H9 (cell line): ENCODE data around the gene ESRRA. TPM values are rescaled to one million over a fixed set of nuclear protein-coding genes. Genes with fewer than 3 reads are reported as not detected.

Experiments
- DNase-seq: peaks from one replicate; pipeline ENCODE4 v3.0.0-alpha.2; 2017
- H2AFZ ChIP-seq: one replicate; pipeline ENCODE4 v1.6.1; 2013; ENCODE audit warnings: mild to moderate bottlenecking, low read length, control low read depth, moderate library complexity
- H2AK5ac ChIP-seq: 2 replicates; pipeline ENCODE4 v1.6.1; 2013; ENCODE audit warnings: low read length, control low read depth, mixed read lengths; ENCODE audit not compliant: insufficient read length
- H2BK120ac ChIP-seq: one replicate; pipeline ENCODE4 v1.6.1; 2013; ENCODE audit warnings: low read depth, mild to moderate bottlenecking, low read length, control low read depth, inconsistent platforms; ENCODE audit not compliant: poor library complexity, severe bottlenecking
- H2BK12ac ChIP-seq: 2 replicates; pipeline ENCODE4 v1.6.1; 2013; ENCODE audit warnings: low read length, control low read depth, mixed read lengths, low read depth; ENCODE audit not compliant: insufficient read length
- H2BK15ac ChIP-seq: 2 replicates; pipeline ENCODE4 v1.6.1; 2013; ENCODE audit warnings: low read depth, low read length, control low read depth
- H2BK20ac ChIP-seq: one replicate; pipeline ENCODE4 v1.6.1; 2013; ENCODE audit warnings: low read depth, mild to moderate bottlenecking, low read length, control low read depth, inconsistent platforms; ENCODE audit not compliant: poor library complexity, severe bottlenecking
- H2BK5ac ChIP-seq: 2 replicates; pipeline ENCODE4 v1.6.1; 2013; ENCODE audit warnings: low read length, control low read depth, mixed read lengths; ENCODE audit not compliant: insufficient read length
- H3K14ac ChIP-seq: 2 replicates; pipeline ENCODE4 v1.6.1; 2013; ENCODE audit warnings: low read length, control low read depth; ENCODE audit not compliant: insufficient read depth
- H3K18ac ChIP-seq: 2 replicates; pipeline ENCODE4 v1.6.1; 2013; ENCODE audit warnings: low read depth, mild to moderate bottlenecking, mixed read lengths, low read length, control low read depth; ENCODE audit not compliant: insufficient read length
- H3K23ac ChIP-seq: 2 replicates; pipeline ENCODE4 v1.6.1; 2013; ENCODE audit warnings: low read length, control low read depth, mixed read lengths, low read depth; ENCODE audit not compliant: insufficient read length
- H3K23me2 ChIP-seq: 2 replicates; pipeline ENCODE4 v1.6.1; 2013; ENCODE audit warnings: low read depth, mild to moderate bottlenecking, mixed read lengths, low read length, control low read depth; ENCODE audit not compliant: insufficient read length, poor library complexity, severe bottlenecking
- H3K27ac ChIP-seq: 2 replicates; pipeline ENCODE4 v1.5.1; 2013; ENCODE audit warnings: low read length, control low read depth, mixed read lengths, low read depth; ENCODE audit not compliant: insufficient read length
- H3K27me3 ChIP-seq: 2 replicates; pipeline ENCODE4 v1.6.1; 2013; ENCODE audit warnings: low read length, control low read depth, inconsistent platforms; ENCODE audit not compliant: insufficient read depth
- H3K4ac ChIP-seq: 2 replicates; pipeline ENCODE4 v1.6.1; 2013; ENCODE audit warnings: low read depth, mild to moderate bottlenecking, control low read depth, inconsistent platforms, low read length, moderate library complexity
- H3K4me1 ChIP-seq: 2 replicates; pipeline ENCODE4 v1.6.1; 2013; ENCODE audit warnings: low read length, control low read depth, inconsistent platforms; ENCODE audit not compliant: insufficient read depth
- H3K4me2 ChIP-seq: 2 replicates; pipeline ENCODE4 v1.6.1; 2013; ENCODE audit warnings: low read length, control low read depth, mixed read lengths; ENCODE audit not compliant: insufficient read length, insufficient read depth
- H3K56ac ChIP-seq: 2 replicates; pipeline ENCODE4 v1.6.1; 2013; ENCODE audit warnings: low read depth, mild to moderate bottlenecking, mixed read lengths, low read length, control low read depth; ENCODE audit not compliant: insufficient read length
- H3K79me1 ChIP-seq: 2 replicates; pipeline ENCODE4 v1.6.1; 2013; ENCODE audit warnings: low read depth, mild to moderate bottlenecking, moderate library complexity, low read length, control low read depth, inconsistent platforms; ENCODE audit not compliant: insufficient read depth, poor library complexity, severe bottlenecking
- H3K79me2 ChIP-seq: 2 replicates; pipeline ENCODE4 v1.6.1; 2013; ENCODE audit warnings: low read length, control low read depth, inconsistent platforms; ENCODE audit not compliant: insufficient read depth
- H3K9ac ChIP-seq: 2 replicates; pipeline ENCODE4 v1.6.1; 2013; ENCODE audit warnings: low read length, control low read depth, mixed read lengths; ENCODE audit not compliant: insufficient read length; ENCODE audit errors: extremely low read depth
- H3K9me3 ChIP-seq: one replicate; pipeline ENCODE4 v1.6.1; 2013; ENCODE audit warnings: low read depth, low read length, inconsistent platforms; ENCODE audit not compliant: control insufficient read depth
- H3T11ph ChIP-seq: one replicate; pipeline ENCODE4 v1.6.1; 2013; ENCODE audit warnings: mild to moderate bottlenecking, low read length, control low read depth, inconsistent platforms
- H4K20me1 ChIP-seq: one replicate; pipeline ENCODE4 v1.6.1; 2013; ENCODE audit not compliant: control insufficient read depth, insufficient read length, insufficient read depth
- H4K5ac ChIP-seq: 2 replicates; pipeline ENCODE4 v1.6.1; 2013; ENCODE audit warnings: low read depth, mild to moderate bottlenecking, mixed read lengths, low read length, control low read depth; ENCODE audit not compliant: insufficient read length
- H4K8ac ChIP-seq: replicated peaks from 2 replicates; pipeline ENCODE4 v1.6.1; 2013; ENCODE audit warnings: low read length, control low read depth, mixed read lengths, low read depth; ENCODE audit not compliant: insufficient read length
- H4K91ac ChIP-seq: 2 replicates; pipeline ENCODE4 v1.6.1; 2013; ENCODE audit warnings: low read depth, mild to moderate bottlenecking, moderate library complexity, mixed read lengths, low read length, control low read depth; ENCODE audit not compliant: insufficient read length
- H3K27ac Mint-ChIP-seq, 3 experiments: 2 replicates in 2 of 3; 3 replicates in 1 of 3; pipeline ENCODE4 v1.8.0; 2020 to 2021; ENCODE audit warnings: mixed read lengths in 3 of 3, mild to moderate bottlenecking in 1 of 3, moderate library complexity in 1 of 3
- H3K27me3 Mint-ChIP-seq: 2 replicates; pipeline ENCODE4 v1.8.0; 2021; ENCODE audit warnings: low read depth, mild to moderate bottlenecking, moderate library complexity, mixed read lengths
- H3K36me3 Mint-ChIP-seq, 3 experiments: 2 replicates in 2 of 3; 3 replicates in 1 of 3; pipeline ENCODE4 v1.8.0; 2020 to 2021; ENCODE audit warnings: low read depth in 3 of 3, mixed read lengths in 3 of 3; ENCODE audit not compliant: insufficient read depth in 1 of 3
- H3K4me1 Mint-ChIP-seq, 2 experiments: 2 replicates each; pipeline ENCODE4 v1.8.0; 2020; ENCODE audit warnings: mixed read lengths in 2 of 2
- H3K4me3 Mint-ChIP-seq, 2 experiments: 2 replicates in 1 of 2; 3 replicates in 1 of 2; pipeline ENCODE4 v1.8.0; 2020 to 2021; ENCODE audit warnings: mild to moderate bottlenecking in 2 of 2, mixed read lengths in 2 of 2, moderate library complexity in 1 of 2
- H3K9me3 Mint-ChIP-seq, 2 experiments: 2 replicates in 1 of 2; 3 replicates in 1 of 2; pipeline ENCODE4 v1.8.0; 2020; ENCODE audit warnings: mild to moderate bottlenecking in 2 of 2, mixed read lengths in 2 of 2, moderate library complexity in 1 of 2
- WGBS: extraction: QIAGEN DNeasy Blood & Tissue Kit; methylation state at CpG from one replicate; pipeline ENCODE4 v1.1.7; 2013; ENCODE audit warnings: missing lambda C conversion rate, low lambda C conversion rate, mixed read lengths; ENCODE audit not compliant: insufficient read length; ENCODE audit errors: extremely low coverage; 5-methylcytosine and 5-hydroxymethylcytosine counted together
- total RNA-seq: library from RNA; stranded (reverse); gene quantifications from 2 replicates; pipeline ENCODE4 v1.2.1, GENCODE V29; 2021
- TF ChIP-seq, protein P1 (sequence below): fragments of 200-600 bp; sonication (generic); conservative IDR thresholded peaks from 3 replicates; pipeline ENCODE4 v1.8.0; 2021; ENCODE audit warnings: antibody characterized with exemption, mild to moderate bottlenecking

Gene ESRRA
- total RNA-seq, 1 experiment from 2014 or later: 42.3 TPM

DNA sequence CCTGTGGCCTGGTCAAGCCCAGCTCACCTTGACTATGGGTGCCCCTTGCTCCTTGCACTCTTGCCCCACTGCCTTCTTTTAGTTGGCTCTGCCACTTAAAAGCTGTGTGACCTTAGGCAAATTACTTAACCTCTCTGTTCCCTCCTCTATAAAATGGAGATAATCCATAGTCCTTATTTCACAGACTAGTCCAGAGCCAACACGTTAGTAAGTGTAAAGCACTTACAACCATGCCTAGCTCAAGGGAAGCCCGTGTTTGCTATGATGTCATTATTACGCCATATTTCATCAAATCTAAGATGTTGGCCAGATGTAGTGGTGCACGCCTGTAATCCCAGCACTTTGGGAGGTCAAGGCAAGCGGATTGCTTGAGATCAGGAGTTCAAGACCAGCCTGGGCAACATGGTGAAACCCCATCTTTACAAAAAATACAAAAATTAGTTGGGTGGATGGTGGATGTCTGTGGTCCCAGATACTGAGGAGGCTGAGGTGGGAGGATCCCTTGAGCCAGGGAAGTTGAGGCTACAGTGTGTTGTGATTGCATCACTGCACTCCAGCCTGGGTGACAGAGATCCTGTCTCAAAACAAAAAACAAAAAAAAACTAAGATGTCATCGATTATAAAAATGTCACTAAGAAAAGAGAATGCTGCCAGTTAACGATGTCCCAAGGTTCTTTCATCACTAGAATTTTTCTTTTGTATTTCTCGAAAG is 32.4 kb downstream of the ESRRA start:
- Histone ChIP-seq H3T11ph (no peak overlapping the region), H2AK5ac (no peak overlapping the region), H4K8ac (no peak overlapping the region), H3K4me1 (no peaks in the 10 kb centered on the region; the same call in 1 of the 2 replicates), H3K9ac (no peak overlapping the region), H3K4me2 (no peak overlapping the region), H4K91ac (no peak overlapping the region), H3K27ac (no peak overlapping the region), H3K79me1 (no peaks in the 10 kb centered on the region), H3K14ac (no peak overlapping the region), H2BK12ac (no peak overlapping the region), H2AFZ (no peak overlapping the region), H3K9me3 (no peaks in the 10 kb centered on the region), H2BK120ac (no peak overlapping the region), H2BK5ac (no peak overlapping the region), H2BK15ac (no peak overlapping the region), H3K23me2 (peaks cover 17% of the 10 kb centered on the region), H4K5ac (no peak overlapping the region), H2BK20ac (no peak overlapping the region), H4K20me1 (no peaks in the 10 kb centered on the region), H3K4ac (no peak overlapping the region), H3K27me3 (no peaks in the 10 kb centered on the region), H3K79me2 (no peaks in the 10 kb centered on the region), H3K56ac (no peak overlapping the region), H3K23ac (no peak overlapping the region), H3K18ac (no peak overlapping the region)
- H3K27ac Mint-ChIP-seq: no peak overlapping the region
- H3K27me3 Mint-ChIP-seq: peaks cover 17% of the 10 kb centered on the region
- TF ChIP-seq, protein P1, sequence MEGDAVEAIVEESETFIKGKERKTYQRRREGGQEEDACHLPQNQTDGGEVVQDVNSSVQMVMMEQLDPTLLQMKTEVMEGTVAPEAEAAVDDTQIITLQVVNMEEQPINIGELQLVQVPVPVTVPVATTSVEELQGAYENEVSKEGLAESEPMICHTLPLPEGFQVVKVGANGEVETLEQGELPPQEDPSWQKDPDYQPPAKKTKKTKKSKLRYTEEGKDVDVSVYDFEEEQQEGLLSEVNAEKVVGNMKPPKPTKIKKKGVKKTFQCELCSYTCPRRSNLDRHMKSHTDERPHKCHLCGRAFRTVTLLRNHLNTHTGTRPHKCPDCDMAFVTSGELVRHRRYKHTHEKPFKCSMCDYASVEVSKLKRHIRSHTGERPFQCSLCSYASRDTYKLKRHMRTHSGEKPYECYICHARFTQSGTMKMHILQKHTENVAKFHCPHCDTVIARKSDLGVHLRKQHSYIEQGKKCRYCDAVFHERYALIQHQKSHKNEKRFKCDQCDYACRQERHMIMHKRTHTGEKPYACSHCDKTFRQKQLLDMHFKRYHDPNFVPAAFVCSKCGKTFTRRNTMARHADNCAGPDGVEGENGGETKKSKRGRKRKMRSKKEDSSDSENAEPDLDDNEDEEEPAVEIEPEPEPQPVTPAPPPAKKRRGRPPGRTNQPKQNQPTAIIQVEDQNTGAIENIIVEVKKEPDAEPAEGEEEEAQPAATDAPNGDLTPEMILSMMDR: no peak
- H3K4me1 Mint-ChIP-seq: peaks cover 7 to 28% of the 10 kb centered on the region in 2 experiments
- no CpG with 5 or more reads among the region's 8 CpGs for WGBS
- H3K4me3 Mint-ChIP-seq: no peak overlapping the region
- DNase-seq: no peak
- no peaks in the 10 kb centered on the region for H3K36me3 Mint-ChIP-seq
- H3K9me3 Mint-ChIP-seq: no peaks in the 10 kb centered on the region
